Neural cell (in vitro differentiated cells): Measurements from ENCODE around the gene MTOR. TPM values are rescaled to one million over a fixed set of nuclear protein-coding genes. Genes with fewer than 3 reads are reported as not detected.

ENCODE experiments used
- H2AFZ ChIP-seq: fragments of 200-600, 300-800 bp; sonication (generic), shearing (Covaris generic); 2 replicates; pipeline ENCODE4 v1.6.0; 2014; ENCODE audit warnings: low read depth, mild to moderate bottlenecking, antibody characterized with exemption, low read length, moderate library complexity
- H3F3A ChIP-seq: fragments of 200-600 bp; shearing (Covaris generic); 2 replicates; pipeline ENCODE4 v1.6.1; 2016; ENCODE audit warnings: mild to moderate bottlenecking, moderate library complexity, mixed read lengths, antibody characterized with exemption, low read length; ENCODE audit not compliant: insufficient read depth, poor library complexity, severe bottlenecking
- H3K27ac ChIP-seq: fragments of 200-600, 300-800 bp; sonication (generic), shearing (Covaris generic); 2 replicates; pipeline ENCODE4 v1.5.1; 2014; ENCODE audit warnings: mild to moderate bottlenecking, low read length, moderate library complexity
- H3K27me3 ChIP-seq: fragments of 300-800, 200-600 bp; sonication (generic), shearing (Covaris generic); 2 replicates; pipeline ENCODE4 v1.6.0; 2014; ENCODE audit warnings: mild to moderate bottlenecking, low read depth, low read length, moderate library complexity; ENCODE audit not compliant: insufficient read depth
- H3K36me3 ChIP-seq: fragments of 300-800, 200-600 bp; sonication (generic), shearing (Covaris generic); 2 replicates; pipeline ENCODE4 v1.5.1; 2014; ENCODE audit warnings: mild to moderate bottlenecking, antibody characterized with exemption, low read length, moderate library complexity; ENCODE audit not compliant: insufficient read depth
- H3K4me2 ChIP-seq: fragments of 300-800, 200-600 bp; sonication (generic), shearing (Covaris generic); 2 replicates; pipeline ENCODE4 v1.6.0; 2014; ENCODE audit warnings: mild to moderate bottlenecking, low read length
- H3K4me3 ChIP-seq: fragments of 300-800, 200-600 bp; sonication (generic), shearing (Covaris generic); 2 replicates; pipeline ENCODE4 v1.5.1; 2014; ENCODE audit warnings: mild to moderate bottlenecking, low read length, moderate library complexity
- H3K79me2 ChIP-seq: fragments of 200-600 bp; shearing (Covaris generic); replicated peaks from 2 replicates; pipeline ENCODE4 v1.6.0; 2014; ENCODE audit warnings: mild to moderate bottlenecking, low read length, moderate library complexity; ENCODE audit not compliant: insufficient read depth
- H3K9ac ChIP-seq: fragments of 300-800, 200-600 bp; sonication (generic), shearing (Covaris generic); 2 replicates; pipeline ENCODE4 v1.6.1; 2016; ENCODE audit warnings: mild to moderate bottlenecking, low read length, mixed read lengths
- H3K9me2 ChIP-seq: fragments of 200-600 bp; shearing (Covaris generic); 2 replicates; pipeline ENCODE4 v1.6.1; 2016; ENCODE audit warnings: mild to moderate bottlenecking, low read length, mixed read lengths; ENCODE audit not compliant: insufficient read depth
- H3K9me3 ChIP-seq: fragments of 200-600, 300-800 bp; sonication (generic), shearing (Covaris generic); 2 replicates; pipeline ENCODE4 v1.6.1; 2016; ENCODE audit warnings: mild to moderate bottlenecking, mixed run types, low read length, moderate library complexity, mixed read lengths
- H4K20me1 ChIP-seq: fragments of 200-600 bp; shearing (Covaris generic); 2 replicates; pipeline ENCODE4 v1.6.1; 2016; ENCODE audit warnings: mild to moderate bottlenecking, mixed run types; ENCODE audit not compliant: insufficient read depth
- CTCF ChIP-seq: fragments of 450-650 bp; IDR thresholded peaks from 2 replicates; pipeline ENCODE4 v1.5.1; 2014; ENCODE audit warnings: antibody characterized with exemption, mild to moderate bottlenecking, moderate library complexity; ENCODE audit not compliant: poor library complexity, severe bottlenecking
- EP300 ChIP-seq: fragments of 450-650 bp; conservative IDR thresholded peaks from 2 replicates; pipeline ENCODE4 v1.6.1; 2014; ENCODE audit warnings: antibody characterized with exemption, mild to moderate bottlenecking, moderate library complexity; ENCODE audit not compliant: poor library complexity, severe bottlenecking
- EZH2 ChIP-seq: fragments of 200-600, 300-800 bp; shearing (Covaris generic), sonication (generic); IDR thresholded peaks from 2 replicates; pipeline ENCODE4 v1.6.1; 2014; ENCODE audit warnings: antibody characterized with exemption, low read length, borderline replicate concordance, mild to moderate bottlenecking; ENCODE audit not compliant: insufficient read depth, poor library complexity, severe bottlenecking
- MXI1 ChIP-seq: fragments of 450-650 bp; conservative IDR thresholded peaks from 2 replicates; pipeline ENCODE4 v1.6.1; 2014; ENCODE audit warnings: antibody characterized with exemption, mild to moderate bottlenecking; ENCODE audit not compliant: poor library complexity, severe bottlenecking
- POLR2AphosphoS5 ChIP-seq: IDR thresholded peaks from 2 replicates; pipeline ENCODE4 v1.6.1; 2012
- RAD21 ChIP-seq: fragments of 450-650 bp; conservative IDR thresholded peaks from 2 replicates; pipeline ENCODE4 v1.6.1; 2014; ENCODE audit warnings: antibody characterized with exemption, mild to moderate bottlenecking, moderate library complexity
- SMC3 ChIP-seq: fragments of 450-650 bp; conservative IDR thresholded peaks from 2 replicates; pipeline ENCODE4 v1.6.1; 2014; ENCODE audit warnings: antibody characterized with exemption, mild to moderate bottlenecking, moderate library complexity; ENCODE audit not compliant: poor library complexity
- TAF1 ChIP-seq: IDR thresholded peaks from 2 replicates; pipeline ENCODE4 v1.6.1; 2012; ENCODE audit warnings: low read depth
- polyA plus RNA-seq: library from polyadenylated mRNA; depleted of rRNA; stranded (reverse); fragments of >200 nt; gene quantifications from 2 replicates; pipeline ENCODE4 v1.2.3, GENCODE V29; 2014
- TF ChIP-seq, protein P1 (sequence below): IDR thresholded peaks from 2 replicates; pipeline ENCODE4 v1.6.1; 2012; ENCODE audit warnings: borderline replicate concordance

MTOR gene
- polyA plus RNA-seq, 1 donor from 2014 or later: 41.2 TPM

DNA sequence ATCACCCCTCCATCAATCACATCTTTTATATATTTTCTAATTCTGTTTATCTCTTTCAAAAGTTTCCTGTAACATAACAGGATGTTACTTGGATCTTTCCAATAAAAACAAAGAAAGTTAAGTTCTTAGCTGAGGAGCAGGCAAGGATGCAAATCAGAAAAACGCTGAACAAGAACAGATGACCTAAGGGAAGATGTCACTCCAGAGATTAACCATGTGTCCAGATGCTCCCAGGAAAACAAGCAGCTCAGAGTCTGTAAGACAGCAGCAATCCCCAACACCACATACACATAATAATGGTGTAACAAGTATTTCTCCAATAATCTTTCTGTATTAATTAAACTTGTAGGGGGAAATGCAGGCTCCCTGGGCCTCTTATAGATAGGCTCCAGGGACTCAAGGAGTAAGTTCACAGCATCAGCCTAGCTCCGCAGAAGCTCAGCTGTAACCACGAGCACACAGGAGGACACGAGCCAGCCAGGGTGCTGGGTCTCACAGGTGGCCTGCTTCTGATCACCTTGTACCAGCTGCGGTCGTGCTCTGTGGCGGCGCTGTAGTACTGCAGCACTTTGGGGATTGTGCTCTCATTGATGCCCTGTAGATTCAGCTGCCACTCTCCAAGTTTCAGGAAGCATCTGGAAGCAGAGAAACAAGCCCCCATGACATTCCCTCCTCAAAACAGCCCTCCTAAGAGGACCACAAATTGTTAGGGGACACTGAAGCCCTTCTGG, 129.6 kb downstream of the MTOR start:
- Histone ChIP-seq H3F3A (no peaks in the 10 kb centered on the region), H3K79me2 (no peaks in the 10 kb centered on the region), H3K9ac (no peak overlapping the region), H3K4me3 (no peak overlapping the region), H3K36me3 (peaks cover 8% of the 10 kb centered on the region), H3K9me3 (no peaks in the 10 kb centered on the region), H3K9me2 (no peaks in the 10 kb centered on the region), H2AFZ (no peak overlapping the region), H3K27ac (no peak overlapping the region), H4K20me1 (no peaks in the 10 kb centered on the region), H3K4me2 (no peak overlapping the region), H3K27me3 (no peaks in the 10 kb centered on the region)
- TF ChIP-seq MXI1 (no peak), RAD21 (no peak), EZH2 (no peak), SMC3 (no peak), CTCF (no peak), EP300 (no peak), TAF1 (no peak), POLR2AphosphoS5 (no peak)
- TF ChIP-seq, protein P1, sequence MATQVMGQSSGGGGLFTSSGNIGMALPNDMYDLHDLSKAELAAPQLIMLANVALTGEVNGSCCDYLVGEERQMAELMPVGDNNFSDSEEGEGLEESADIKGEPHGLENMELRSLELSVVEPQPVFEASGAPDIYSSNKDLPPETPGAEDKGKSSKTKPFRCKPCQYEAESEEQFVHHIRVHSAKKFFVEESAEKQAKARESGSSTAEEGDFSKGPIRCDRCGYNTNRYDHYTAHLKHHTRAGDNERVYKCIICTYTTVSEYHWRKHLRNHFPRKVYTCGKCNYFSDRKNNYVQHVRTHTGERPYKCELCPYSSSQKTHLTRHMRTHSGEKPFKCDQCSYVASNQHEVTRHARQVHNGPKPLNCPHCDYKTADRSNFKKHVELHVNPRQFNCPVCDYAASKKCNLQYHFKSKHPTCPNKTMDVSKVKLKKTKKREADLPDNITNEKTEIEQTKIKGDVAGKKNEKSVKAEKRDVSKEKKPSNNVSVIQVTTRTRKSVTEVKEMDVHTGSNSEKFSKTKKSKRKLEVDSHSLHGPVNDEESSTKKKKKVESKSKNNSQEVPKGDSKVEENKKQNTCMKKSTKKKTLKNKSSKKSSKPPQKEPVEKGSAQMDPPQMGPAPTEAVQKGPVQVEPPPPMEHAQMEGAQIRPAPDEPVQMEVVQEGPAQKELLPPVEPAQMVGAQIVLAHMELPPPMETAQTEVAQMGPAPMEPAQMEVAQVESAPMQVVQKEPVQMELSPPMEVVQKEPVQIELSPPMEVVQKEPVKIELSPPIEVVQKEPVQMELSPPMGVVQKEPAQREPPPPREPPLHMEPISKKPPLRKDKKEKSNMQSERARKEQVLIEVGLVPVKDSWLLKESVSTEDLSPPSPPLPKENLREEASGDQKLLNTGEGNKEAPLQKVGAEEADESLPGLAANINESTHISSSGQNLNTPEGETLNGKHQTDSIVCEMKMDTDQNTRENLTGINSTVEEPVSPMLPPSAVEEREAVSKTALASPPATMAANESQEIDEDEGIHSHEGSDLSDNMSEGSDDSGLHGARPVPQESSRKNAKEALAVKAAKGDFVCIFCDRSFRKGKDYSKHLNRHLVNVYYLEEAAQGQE: no peak

DNA sequence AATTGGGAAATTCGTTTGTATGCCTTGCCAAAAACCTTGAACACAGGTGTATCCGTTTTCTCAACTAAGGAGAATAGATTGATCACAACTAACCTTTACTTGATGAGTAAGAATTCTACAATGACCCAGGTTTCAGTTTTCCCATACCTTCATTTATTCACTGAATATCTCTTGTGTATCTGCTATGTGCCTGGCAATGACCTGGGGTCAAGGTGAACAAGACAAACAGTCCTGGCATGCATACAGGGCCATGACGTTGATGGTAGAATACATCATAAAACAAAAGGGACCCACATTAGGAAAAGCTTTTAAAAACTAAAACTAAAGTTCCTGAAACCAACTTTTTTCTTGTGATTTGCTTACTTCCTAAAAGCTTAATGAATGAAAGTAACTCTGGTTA, 130.5 kb downstream of the MTOR start:
- no peaks in the 10 kb centered on the region for H3F3A ChIP-seq
- H3K27ac ChIP-seq: no peak overlapping the region
- no peak for TF ChIP-seq TAF1
- TF ChIP-seq RAD21: no peak
- TF ChIP-seq POLR2AphosphoS5: no peak

More for the DNA sequence above, 130.5 kb downstream of the MTOR start:
- Histone ChIP-seq H3K4me3 (no peak overlapping the region), H2AFZ (no peak overlapping the region), H3K9ac (no peak overlapping the region), H3K9me3 (no peaks in the 10 kb centered on the region), H3K79me2 (no peaks in the 10 kb centered on the region), H3K27me3 (no peaks in the 10 kb centered on the region), H3K9me2 (no peaks in the 10 kb centered on the region), H4K20me1 (no peaks in the 10 kb centered on the region), H3K4me2 (no peak overlapping the region), H3K36me3 (peaks cover 8% of the 10 kb centered on the region)
